ENCODE measurements around the gene ATP6V1D. TPM values are rescaled to one million over a fixed set of nuclear protein-coding genes. Genes with fewer than 3 reads are reported as not detected.
"Not testable (repeated sequence)": the region's sequence is repeated elsewhere in the genome, so short reads cannot be mapped to it uniquely, and the experiment has no call there.

Gene ATP6V1D
- total RNA-seq, 1 experiment from 2014 or later, result 245 TPM

- in situ Hi-C loops (cut with HindIII; ENCODE audit: low pct_unique_long_range_greater_than_20kb, low sequenced_read_pairs), result no loop called here
- DNase-seq (ENCODE audit: low read depth, low spot score), result no peak
Observed at GRCh38 chr14:67377916-67378315, 18.3 kb upstream of the ATP6V1D start.

- in situ Hi-C loops (cut with HindIII; ENCODE audit: low pct_unique_long_range_greater_than_20kb, low sequenced_read_pairs), result no loop called here
Observed at GRCh38 chr14:67373347-67373746, 13.7 kb upstream of the ATP6V1D start.

GRCh38 chr14:67372833-67373232 lies 13.2 kb upstream of the ATP6V1D start:
- DNase-seq (ENCODE audit: low read depth, low spot score), result no peak
- in situ Hi-C loops (cut with HindIII; ENCODE audit: low pct_unique_long_range_greater_than_20kb, low sequenced_read_pairs), result no loop called here

More at GRCh38 chr14:67373347-67373746, 13.7 kb upstream of the ATP6V1D start:
- DNase-seq (ENCODE audit: low read depth, low spot score), result no peak

GRCh38 chr14:67371247-67372148 lies 11.9 kb upstream of the ATP6V1D start:
- DNase-seq (ENCODE audit: low read depth, low spot score), result peak; percentile 51
- in situ Hi-C loops (cut with HindIII; ENCODE audit: low pct_unique_long_range_greater_than_20kb, low sequenced_read_pairs), result no loop called here

- in situ Hi-C loops (cut with HindIII; ENCODE audit: low pct_unique_long_range_greater_than_20kb, low sequenced_read_pairs), result no loop called here
- no peak for DNase-seq (ENCODE audit: low read depth, low spot score)
Observed at GRCh38 chr14:67370830-67371229, 11.2 kb upstream of the ATP6V1D start.

DNA sequence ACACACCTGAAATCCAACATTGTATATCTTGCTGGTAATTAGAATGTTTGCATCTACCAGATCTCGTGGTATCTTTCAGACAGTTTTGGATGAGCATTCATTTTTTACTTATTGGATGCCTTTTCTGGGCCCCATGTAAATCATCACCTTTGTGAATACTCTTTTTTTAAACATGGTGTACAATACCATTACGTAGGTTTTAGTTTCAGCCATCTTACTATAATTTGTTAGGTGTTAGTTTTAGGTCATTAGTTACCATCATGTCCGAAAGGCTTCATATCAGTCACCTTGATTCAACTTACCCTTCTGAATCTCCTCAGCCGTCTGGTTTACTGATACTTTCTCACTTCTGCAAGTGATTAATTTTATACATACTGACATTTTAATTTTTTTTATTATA lies 5.9 kb upstream of the ATP6V1D start:
- DNase-seq (ENCODE audit: low read depth, low spot score), result no peak
- in situ Hi-C loops (cut with HindIII; ENCODE audit: low pct_unique_long_range_greater_than_20kb, low sequenced_read_pairs), result no loop called here

- in situ Hi-C loops (cut with HindIII; ENCODE audit: low pct_unique_long_range_greater_than_20kb, low sequenced_read_pairs), result no loop called here
- no peak for DNase-seq (ENCODE audit: low read depth, low spot score)
Observed at GRCh38 chr14:67360470-67361206, 1.0 kb upstream of the ATP6V1D start.

- in situ Hi-C loops (cut with HindIII; ENCODE audit: low pct_unique_long_range_greater_than_20kb, low sequenced_read_pairs), result no loop called here
- peak; percentile 11 for DNase-seq (ENCODE audit: low read depth, low spot score)
Observed at GRCh38 chr14:67358924-67359774, 455 bp downstream of the ATP6V1D start.

DNA sequence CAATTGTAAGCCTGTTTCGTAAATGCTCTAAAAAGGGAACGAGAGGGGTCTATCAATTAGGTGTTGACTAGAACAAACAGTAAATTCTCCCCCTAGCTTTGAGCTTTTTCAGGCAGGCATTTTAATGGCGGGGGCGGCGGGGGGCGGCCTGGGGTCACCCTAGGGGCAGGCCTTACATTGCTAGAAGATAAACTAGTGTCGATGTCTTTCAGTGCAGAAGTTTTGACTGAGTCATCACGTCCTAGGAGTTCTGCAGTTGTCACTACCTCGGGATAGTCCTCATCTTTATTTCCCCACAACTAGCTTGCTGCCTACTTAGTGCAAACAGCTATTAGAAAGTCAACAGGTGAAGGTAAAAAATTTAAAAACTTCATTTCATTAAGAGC lies 1.6 kb downstream of the ATP6V1D start:
- in situ Hi-C loops (cut with HindIII; ENCODE audit: low pct_unique_long_range_greater_than_20kb, low sequenced_read_pairs), result no loop called here

DNA sequence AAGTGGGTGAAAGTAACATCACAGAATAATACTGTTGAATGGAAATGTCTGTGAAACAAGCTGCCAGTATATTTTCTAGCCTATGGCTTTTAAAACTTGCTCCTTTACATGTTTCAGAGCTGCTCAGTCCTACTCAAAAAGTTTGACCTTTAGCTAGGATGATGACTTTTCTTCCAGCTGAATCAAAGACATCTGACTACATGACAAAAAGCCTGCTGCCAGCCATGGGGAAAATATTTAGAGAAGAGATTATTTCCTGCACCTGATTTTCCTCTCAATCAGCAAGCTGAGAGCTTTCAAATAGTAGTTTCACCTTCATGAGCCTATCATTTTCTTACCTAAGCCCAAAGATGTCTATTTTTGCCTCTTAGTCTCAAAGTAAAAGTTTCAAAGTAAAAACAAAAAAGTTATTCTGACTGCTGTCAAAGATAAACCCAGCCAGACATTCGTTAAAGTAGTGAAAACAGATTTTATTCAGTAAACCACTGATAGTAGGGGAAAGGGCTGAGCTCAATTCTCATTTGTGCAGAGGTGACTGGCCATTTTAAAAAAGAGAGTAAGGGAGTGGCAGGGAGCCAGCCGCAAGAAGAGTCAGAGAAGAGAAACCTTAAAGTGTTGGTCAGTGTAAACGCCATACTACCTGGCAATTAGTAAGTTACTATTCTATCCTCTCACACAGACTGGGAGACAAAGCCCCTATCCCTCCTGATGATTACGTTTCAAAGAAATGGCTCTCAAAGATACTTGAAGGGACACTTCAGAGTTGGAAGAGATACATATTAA lies 2.2 kb downstream of the ATP6V1D start:
- in situ Hi-C loops (cut with HindIII; ENCODE audit: low pct_unique_long_range_greater_than_20kb, low sequenced_read_pairs), result no loop called here
- DNase-seq (ENCODE audit: low read depth, low spot score), result no peak

More for the DNA sequence above, 1.6 kb downstream of the ATP6V1D start:
- no peak for DNase-seq (ENCODE audit: low read depth, low spot score)

GRCh38 chr14:67352055-67352454 lies 7.5 kb downstream of the ATP6V1D start:
- DNase-seq (ENCODE audit: low read depth, low spot score), result no peak
- in situ Hi-C loops (cut with HindIII; ENCODE audit: low pct_unique_long_range_greater_than_20kb, low sequenced_read_pairs), result no loop called here

- in situ Hi-C loops (cut with HindIII; ENCODE audit: low pct_unique_long_range_greater_than_20kb, low sequenced_read_pairs), result no loop called here
- DNase-seq (ENCODE audit: low read depth, low spot score), result no peak
Observed at GRCh38 chr14:67345583-67345982, 14.0 kb downstream of the ATP6V1D start.

GRCh38 chr14:67343601-67344230 lies 15.9 kb downstream of the ATP6V1D start:
- in situ Hi-C loops (cut with HindIII; ENCODE audit: low pct_unique_long_range_greater_than_20kb, low sequenced_read_pairs), result no loop called here
- DNase-seq (ENCODE audit: low read depth, low spot score), result no peak

DNA sequence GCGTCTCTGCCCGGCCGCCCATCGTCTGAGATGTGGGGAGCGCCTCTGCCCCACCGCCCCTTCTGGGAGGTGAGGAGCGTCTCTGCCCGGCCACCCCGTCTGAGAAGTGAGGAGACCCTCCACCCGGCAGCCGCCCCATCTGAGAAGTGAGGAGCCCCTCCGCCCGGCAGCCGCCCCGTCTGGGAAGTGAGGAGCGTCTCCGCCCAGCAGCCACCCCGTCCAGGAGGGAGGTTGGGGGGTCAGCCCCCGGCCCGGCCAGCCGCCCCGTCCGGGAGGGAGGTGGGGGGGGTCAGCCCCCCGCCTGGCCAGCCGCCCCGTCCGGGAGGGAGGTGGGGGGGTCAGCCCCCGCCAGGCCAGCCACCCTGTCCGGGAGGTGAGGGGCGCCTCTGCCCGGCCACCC lies 18.4 kb downstream of the ATP6V1D start:
- in situ Hi-C loops (cut with HindIII; ENCODE audit: low pct_unique_long_range_greater_than_20kb, low sequenced_read_pairs); DNase-seq (ENCODE audit: low read depth, low spot score): not testable (repeated sequence)

- DNase-seq (ENCODE audit: low read depth, low spot score), result peak; percentile 40
- in situ Hi-C loops (cut with HindIII; ENCODE audit: low pct_unique_long_range_greater_than_20kb, low sequenced_read_pairs), result no loop called here
Observed at GRCh38 chr14:67335781-67336180, 23.8 kb downstream of the ATP6V1D start.

- in situ Hi-C loops (cut with HindIII; ENCODE audit: low pct_unique_long_range_greater_than_20kb, low sequenced_read_pairs), result no loop called here
- DNase-seq (ENCODE audit: low read depth, low spot score), result peak; percentile 5
Observed at GRCh38 chr14:67332468-67332867, 27.1 kb downstream of the ATP6V1D start.

Data from SK-MEL-5 (cell line).